GM19468 (cell line): ENCODE data around the gene RTL10.

Source experiments
- ATAC-seq: cut with Tn5 transposase; IDR thresholded peaks from one replicate; pipeline ENCODE4 v1.9.1; 2021; ENCODE audit warnings: mild to moderate bottlenecking, moderate library complexity, moderate number of reproducible peaks; ENCODE audit not compliant: unreplicated experiment; ENCODE audit errors: extremely low read depth

The RTL10 gene

DNA sequence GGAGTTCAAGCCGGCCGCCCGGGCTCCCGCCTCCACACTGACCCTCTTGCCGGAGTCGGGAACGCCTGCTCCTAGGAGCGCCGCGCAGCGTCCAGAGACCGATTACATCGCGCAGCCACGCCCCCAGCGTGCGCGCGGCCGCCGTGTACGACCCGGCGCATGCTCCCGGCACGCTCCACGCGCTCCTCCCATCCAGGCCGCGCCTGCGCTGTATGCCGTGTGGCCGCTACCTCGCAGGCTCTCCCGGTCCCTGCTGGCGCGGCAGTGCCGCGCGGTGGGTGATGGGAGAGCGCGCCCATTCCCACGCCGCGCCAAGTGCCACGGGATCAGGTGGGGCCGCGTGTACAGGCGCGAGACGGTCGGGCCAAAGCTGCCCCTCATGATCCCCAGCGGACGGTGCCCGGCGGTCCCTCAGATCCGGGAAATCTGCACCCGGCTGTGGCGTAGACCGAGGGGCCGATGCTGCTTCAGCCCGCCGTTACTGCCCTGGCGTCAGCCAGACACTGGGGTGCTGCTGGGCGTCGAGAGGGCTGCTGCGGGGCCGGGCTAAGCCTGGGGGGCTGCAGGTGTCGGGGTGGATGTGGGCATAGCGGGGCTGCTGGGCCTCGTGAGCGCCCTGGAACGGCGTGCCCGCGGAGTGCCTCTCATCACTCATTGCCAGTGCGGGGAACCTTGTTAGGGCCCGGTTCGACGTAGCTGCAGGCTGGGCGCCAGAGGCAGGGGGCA lies at the start of gene RTL10, which contains the start of gene GNB1L:
RTL10 (minus strand) TSS at position 97 of the 726 bp plus-strand sequence. CDS start 2,613 bp downstream, outside the sequence.
GNB1L (minus strand) TSS at position 97 of the 726 bp plus-strand sequence. CDS start 33,519 bp downstream, outside the sequence.
- ATAC-seq: peak; percentile 87

- no peak for ATAC-seq
Observed at GRCh38 chr22:19904174-19904856, 49.6 kb upstream of the RTL10 start.

DNA sequence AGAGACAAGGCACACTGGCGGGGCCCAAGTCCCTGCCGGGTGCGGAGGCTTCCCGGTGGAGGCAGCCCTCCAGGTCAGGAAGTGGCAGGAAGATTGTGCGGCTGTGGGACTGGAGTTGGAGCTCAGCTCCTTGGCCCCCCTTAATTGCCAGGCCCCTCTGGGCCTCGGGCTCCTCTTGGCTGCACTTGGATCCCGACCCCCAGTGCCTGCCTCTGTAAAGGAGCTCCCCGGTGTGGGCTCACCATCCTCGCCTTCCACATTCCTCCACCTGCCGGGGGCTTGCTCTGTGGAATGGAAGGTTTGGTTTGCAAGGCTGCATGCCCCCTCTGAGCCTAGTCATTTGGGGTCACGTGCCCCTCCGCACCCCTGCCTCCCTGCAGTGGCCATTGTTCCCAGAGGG lies 48.8 kb upstream of the RTL10 start:
- no peak for ATAC-seq

GRCh38 chr22:19903031-19903430 lies 48.4 kb upstream of the RTL10 start:
- ATAC-seq: no peak

- no peak for ATAC-seq
Observed at GRCh38 chr22:19902245-19902715, 47.6 kb upstream of the RTL10 start.

GRCh38 chr22:19901577-19902244 lies 47.0 kb upstream of the RTL10 start:
- no peak for ATAC-seq

DNA sequence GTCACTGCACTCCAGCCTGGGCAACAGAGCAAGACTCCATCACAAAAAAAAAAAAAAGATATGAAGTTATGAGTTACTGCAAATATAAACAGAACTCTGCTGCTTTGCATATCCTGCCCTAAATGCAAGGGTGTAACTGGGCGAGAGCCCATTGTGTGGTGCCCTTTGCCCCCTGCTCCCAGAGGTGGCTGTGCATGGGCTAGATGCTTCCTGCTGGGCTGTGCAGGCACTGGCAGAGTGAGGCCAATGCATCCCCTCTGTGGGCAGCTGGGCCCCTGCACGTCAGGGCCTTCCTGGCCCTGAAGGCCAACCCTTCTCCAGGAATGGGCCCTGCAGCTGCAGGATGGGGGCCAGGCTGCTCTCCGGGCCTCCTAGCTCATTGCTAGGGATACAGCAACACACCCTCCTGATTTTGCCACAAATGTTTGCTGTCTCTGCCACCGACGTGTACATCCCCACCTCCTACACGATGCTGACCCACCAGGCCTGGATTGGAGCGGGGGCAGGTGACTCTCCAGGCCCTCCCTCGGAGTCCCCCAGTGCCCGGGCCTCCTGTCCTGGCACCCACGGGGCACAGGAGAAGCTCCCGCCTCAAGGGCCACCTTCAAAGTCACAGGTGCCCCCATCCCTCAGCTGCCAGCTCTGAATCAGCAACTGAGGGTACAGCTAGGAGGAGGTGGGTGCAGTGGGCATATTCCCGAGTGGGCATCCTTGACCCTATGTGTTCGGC lies 46.2 kb upstream of the RTL10 start:
- ATAC-seq: no peak

GRCh38 chr22:19898831-19899567 lies 44.3 kb upstream of the RTL10 start:
- no peak for ATAC-seq

GRCh38 chr22:19898145-19898544 lies 43.5 kb upstream of the RTL10 start:
- ATAC-seq: no peak

GRCh38 chr22:19897726-19898125 lies 43.1 kb upstream of the RTL10 start:
- ATAC-seq: no peak

DNA sequence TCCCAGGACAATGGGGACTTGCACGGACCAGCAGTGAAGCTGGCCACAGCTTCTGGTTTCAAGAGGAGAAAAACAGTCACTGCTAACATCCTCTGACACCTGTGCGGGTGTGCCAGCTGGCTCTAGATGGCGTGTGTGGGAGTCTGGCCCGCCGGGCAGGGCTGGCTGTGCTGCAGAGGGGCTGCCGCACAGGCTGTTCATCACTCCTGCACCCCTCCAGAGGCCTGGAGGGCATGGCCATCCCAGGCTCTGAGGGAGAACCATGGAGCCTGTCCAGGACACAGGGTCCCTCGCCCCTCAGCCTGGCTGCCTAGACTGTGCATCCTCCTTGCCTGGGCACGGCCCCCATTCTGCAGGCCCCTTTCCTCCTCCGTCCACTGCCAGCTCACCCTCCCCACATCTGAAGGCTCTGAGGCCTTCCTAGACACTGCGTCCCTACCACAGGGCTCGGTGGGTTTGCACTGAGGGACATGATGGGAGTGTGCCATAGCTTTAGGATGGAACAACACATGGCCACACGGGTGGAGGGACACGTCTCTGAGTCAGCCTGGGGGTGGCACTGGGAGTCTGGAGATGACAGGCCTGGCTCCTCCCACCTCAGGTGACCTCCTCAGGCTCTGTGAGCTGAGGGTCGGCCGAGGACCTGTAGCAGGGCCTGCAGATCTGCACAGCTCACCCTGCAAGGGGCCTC lies 42.1 kb upstream of the RTL10 start:
- no peak for ATAC-seq

GRCh38 chr22:19895160-19895849 lies 40.6 kb upstream of the RTL10 start:
- ATAC-seq: no peak

DNA sequence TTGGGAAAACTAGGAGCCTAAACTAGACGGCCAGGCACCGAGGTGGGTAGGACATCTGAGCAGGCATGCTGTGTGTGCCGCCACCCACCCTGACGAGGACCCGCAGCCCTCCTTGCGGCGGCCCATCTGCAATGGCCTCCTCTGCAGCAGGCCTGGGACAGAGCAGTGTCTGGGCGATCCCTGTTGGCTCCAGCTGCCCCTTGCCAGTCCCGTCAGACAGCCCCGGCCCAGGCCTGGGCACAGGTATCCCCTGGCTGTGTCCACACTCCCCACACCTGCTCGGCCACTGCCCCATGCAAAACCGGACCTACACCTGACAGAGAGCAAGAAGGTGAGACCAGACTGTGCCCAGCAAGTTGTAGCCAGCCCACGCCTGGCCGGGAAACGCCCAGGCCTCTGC lies 38.7 kb upstream of the RTL10 start:
- no peak for ATAC-seq

- no peak for ATAC-seq
Observed at GRCh38 chr22:19892925-19893324, 38.3 kb upstream of the RTL10 start.

- ATAC-seq: no peak
Observed at GRCh38 chr22:19892257-19892879, 37.7 kb upstream of the RTL10 start.

- ATAC-seq: no peak
Observed at GRCh38 chr22:19891317-19892256, 36.9 kb upstream of the RTL10 start.
